HepG2 (cell line): ENCODE measurements around the gene NDFIP2.

Experiments used
- PHF20 ChIP-seq: sonication (generic); formaldehyde crosslinking; IDR thresholded peaks from 2 replicates; pipeline ENCODE4 v1.5.0; 2020; ENCODE audit warnings: mild to moderate bottlenecking, missing genetic modification reagents
- POLR2A ChIP-seq, 2 experiments: IDR thresholded peaks; 2 replicates each; pipeline ENCODE4 v1.6.1; 2011; ENCODE audit warnings: low read depth in 2 of 2, low read length in 2 of 2, mild to moderate bottlenecking in 1 of 2, moderate library complexity in 1 of 2; ENCODE audit not compliant: insufficient read depth in 1 of 2
- SMC3 ChIP-seq: IDR thresholded peaks from 2 replicates; pipeline ENCODE4 v1.6.1; 2011; ENCODE audit warnings: low read length, improper control_type of control experiment
- ZNF430 ChIP-seq: sonication (generic); formaldehyde crosslinking; IDR thresholded peaks from 2 replicates; pipeline ENCODE4 v1.9.0; 2021; ENCODE audit warnings: mild to moderate bottlenecking, missing genetic modification reagents
- ZSCAN12 ChIP-seq: sonication (generic); formaldehyde crosslinking; IDR thresholded peaks from 2 replicates; pipeline ENCODE4 v1.9.0; 2021; ENCODE audit warnings: mild to moderate bottlenecking, missing genetic modification reagents

DNA sequence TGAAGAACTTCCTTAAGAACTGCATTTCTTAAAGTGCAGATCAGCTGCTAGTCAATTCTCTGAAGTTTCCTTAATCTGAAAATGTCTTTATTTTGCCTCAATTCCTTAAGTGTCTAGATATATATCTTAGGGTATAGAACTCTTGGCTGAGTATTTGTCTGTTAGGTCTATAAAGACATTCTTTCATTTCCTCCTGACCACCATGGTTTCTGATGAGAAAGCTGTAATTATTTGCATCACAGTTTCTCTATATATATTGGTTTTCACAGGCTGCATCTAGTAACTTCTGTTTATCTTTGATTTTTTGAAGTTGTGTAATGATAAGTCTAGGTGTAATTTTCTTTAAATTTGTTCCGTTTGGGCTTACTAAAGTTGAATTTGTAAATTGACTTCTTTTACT is 15.2 kb downstream of the NDFIP2 start:
- no peak for TF ChIP-seq ZNF430
- no peak for TF ChIP-seq PHF20 (CRISPR knock-in tag)
- no peak for TF ChIP-seq POLR2A (IDR thresholded peaks at IDR 0.05; ENCODE audit: insufficient read depth in 1 of 2, low read depth in 2 of 2, low read length in 2 of 2)
- no peak for TF ChIP-seq SMC3
- no peak for TF ChIP-seq ZSCAN12 (CRISPR knock-in tag)
